C4-2B (cell line): Measurements from ENCODE around the gene KLF7.

Source experiments
- CTCF ChIP-seq: fragments of 450-650 bp; conservative IDR thresholded peaks from 2 replicates; pipeline ENCODE4 v1.5.1; 2017; ENCODE audit warnings: mild to moderate bottlenecking
- ZFX ChIP-seq: fragments of 450-650 bp; IDR thresholded peaks from 2 replicates; pipeline ENCODE4 v1.6.1; 2017

DNA sequence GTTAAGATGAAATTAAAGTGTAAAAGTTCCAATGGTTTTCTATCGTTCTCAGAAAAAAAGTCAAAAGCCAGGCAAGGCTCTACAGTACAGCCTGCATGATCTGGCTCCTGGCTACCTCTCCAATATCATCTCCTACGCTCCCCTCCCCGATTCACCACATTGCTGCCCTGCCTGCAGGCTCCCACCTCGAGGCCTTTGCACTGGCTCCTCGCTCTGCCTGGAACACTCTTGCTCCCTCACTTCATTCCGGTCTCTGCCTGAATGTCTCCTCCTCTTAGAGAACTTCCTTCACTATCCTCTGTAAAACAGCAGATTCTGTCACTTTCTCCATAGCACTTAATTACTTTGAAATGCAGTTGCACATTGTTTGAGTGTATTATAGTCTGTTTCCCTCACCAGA is 72.5 kb downstream of the KLF7 start:
- no peak for TF ChIP-seq CTCF
- TF ChIP-seq ZFX = no peak
